Neural cell (in vitro differentiated cells): ENCODE results near the gene ACSL5. TPM values are rescaled to one million over a fixed set of nuclear protein-coding genes. Genes with fewer than 3 reads are reported as not detected.

Experiments
- H2AFZ ChIP-seq: fragments of 200-600, 300-800 bp; sonication (generic), shearing (Covaris generic); 2 replicates; pipeline ENCODE4 v1.6.0; 2014; ENCODE audit warnings: low read depth, mild to moderate bottlenecking, antibody characterized with exemption, low read length, moderate library complexity
- H3F3A ChIP-seq: fragments of 200-600 bp; shearing (Covaris generic); 2 replicates; pipeline ENCODE4 v1.6.1; 2016; ENCODE audit warnings: mild to moderate bottlenecking, moderate library complexity, mixed read lengths, antibody characterized with exemption, low read length; ENCODE audit not compliant: insufficient read depth, poor library complexity, severe bottlenecking
- H3K27ac ChIP-seq: fragments of 200-600, 300-800 bp; sonication (generic), shearing (Covaris generic); 2 replicates; pipeline ENCODE4 v1.5.1; 2014; ENCODE audit warnings: mild to moderate bottlenecking, low read length, moderate library complexity
- H3K27me3 ChIP-seq: fragments of 300-800, 200-600 bp; sonication (generic), shearing (Covaris generic); 2 replicates; pipeline ENCODE4 v1.6.0; 2014; ENCODE audit warnings: mild to moderate bottlenecking, low read depth, low read length, moderate library complexity; ENCODE audit not compliant: insufficient read depth
- H3K36me3 ChIP-seq: fragments of 300-800, 200-600 bp; sonication (generic), shearing (Covaris generic); 2 replicates; pipeline ENCODE4 v1.5.1; 2014; ENCODE audit warnings: mild to moderate bottlenecking, antibody characterized with exemption, low read length, moderate library complexity; ENCODE audit not compliant: insufficient read depth
- H3K4me2 ChIP-seq: fragments of 300-800, 200-600 bp; sonication (generic), shearing (Covaris generic); 2 replicates; pipeline ENCODE4 v1.6.0; 2014; ENCODE audit warnings: mild to moderate bottlenecking, low read length
- H3K4me3 ChIP-seq: fragments of 300-800, 200-600 bp; sonication (generic), shearing (Covaris generic); 2 replicates; pipeline ENCODE4 v1.5.1; 2014; ENCODE audit warnings: mild to moderate bottlenecking, low read length, moderate library complexity
- H3K79me2 ChIP-seq: fragments of 200-600 bp; shearing (Covaris generic); replicated peaks from 2 replicates; pipeline ENCODE4 v1.6.0; 2014; ENCODE audit warnings: mild to moderate bottlenecking, low read length, moderate library complexity; ENCODE audit not compliant: insufficient read depth
- H3K9ac ChIP-seq: fragments of 300-800, 200-600 bp; sonication (generic), shearing (Covaris generic); 2 replicates; pipeline ENCODE4 v1.6.1; 2016; ENCODE audit warnings: mild to moderate bottlenecking, low read length, mixed read lengths
- H3K9me2 ChIP-seq: fragments of 200-600 bp; shearing (Covaris generic); 2 replicates; pipeline ENCODE4 v1.6.1; 2016; ENCODE audit warnings: mild to moderate bottlenecking, low read length, mixed read lengths; ENCODE audit not compliant: insufficient read depth
- H3K9me3 ChIP-seq: fragments of 200-600, 300-800 bp; sonication (generic), shearing (Covaris generic); 2 replicates; pipeline ENCODE4 v1.6.1; 2016; ENCODE audit warnings: mild to moderate bottlenecking, mixed run types, low read length, moderate library complexity, mixed read lengths
- H4K20me1 ChIP-seq: fragments of 200-600 bp; shearing (Covaris generic); 2 replicates; pipeline ENCODE4 v1.6.1; 2016; ENCODE audit warnings: mild to moderate bottlenecking, mixed run types; ENCODE audit not compliant: insufficient read depth
- EP300 ChIP-seq: fragments of 450-650 bp; conservative IDR thresholded peaks from 2 replicates; pipeline ENCODE4 v1.6.1; 2014; ENCODE audit warnings: antibody characterized with exemption, mild to moderate bottlenecking, moderate library complexity; ENCODE audit not compliant: poor library complexity, severe bottlenecking
- EZH2 ChIP-seq: fragments of 200-600, 300-800 bp; shearing (Covaris generic), sonication (generic); IDR thresholded peaks from 2 replicates; pipeline ENCODE4 v1.6.1; 2014; ENCODE audit warnings: antibody characterized with exemption, low read length, borderline replicate concordance, mild to moderate bottlenecking; ENCODE audit not compliant: insufficient read depth, poor library complexity, severe bottlenecking
- MXI1 ChIP-seq: fragments of 450-650 bp; conservative IDR thresholded peaks from 2 replicates; pipeline ENCODE4 v1.6.1; 2014; ENCODE audit warnings: antibody characterized with exemption, mild to moderate bottlenecking; ENCODE audit not compliant: poor library complexity, severe bottlenecking
- POLR2AphosphoS5 ChIP-seq: IDR thresholded peaks from 2 replicates; pipeline ENCODE4 v1.6.1; 2012
- RAD21 ChIP-seq: fragments of 450-650 bp; conservative IDR thresholded peaks from 2 replicates; pipeline ENCODE4 v1.6.1; 2014; ENCODE audit warnings: antibody characterized with exemption, mild to moderate bottlenecking, moderate library complexity
- SMC3 ChIP-seq: fragments of 450-650 bp; conservative IDR thresholded peaks from 2 replicates; pipeline ENCODE4 v1.6.1; 2014; ENCODE audit warnings: antibody characterized with exemption, mild to moderate bottlenecking, moderate library complexity; ENCODE audit not compliant: poor library complexity
- TAF1 ChIP-seq: IDR thresholded peaks from 2 replicates; pipeline ENCODE4 v1.6.1; 2012; ENCODE audit warnings: low read depth
- polyA plus RNA-seq: library from polyadenylated mRNA; depleted of rRNA; stranded (reverse); fragments of >200 nt; gene quantifications from 2 replicates; pipeline ENCODE4 v1.2.3, GENCODE V29; 2014
- TF ChIP-seq, protein P1 (sequence below): IDR thresholded peaks from 2 replicates; pipeline ENCODE4 v1.6.1; 2012; ENCODE audit warnings: borderline replicate concordance
- TF ChIP-seq, protein P2 (sequence below): fragments of 450-650 bp; IDR thresholded peaks from 2 replicates; pipeline ENCODE4 v1.5.1; 2014; ENCODE audit warnings: antibody characterized with exemption, mild to moderate bottlenecking, moderate library complexity; ENCODE audit not compliant: poor library complexity, severe bottlenecking

The ACSL5 gene
- polyA plus RNA-seq, 1 donor from 2014 or later, result not detected

DNA sequence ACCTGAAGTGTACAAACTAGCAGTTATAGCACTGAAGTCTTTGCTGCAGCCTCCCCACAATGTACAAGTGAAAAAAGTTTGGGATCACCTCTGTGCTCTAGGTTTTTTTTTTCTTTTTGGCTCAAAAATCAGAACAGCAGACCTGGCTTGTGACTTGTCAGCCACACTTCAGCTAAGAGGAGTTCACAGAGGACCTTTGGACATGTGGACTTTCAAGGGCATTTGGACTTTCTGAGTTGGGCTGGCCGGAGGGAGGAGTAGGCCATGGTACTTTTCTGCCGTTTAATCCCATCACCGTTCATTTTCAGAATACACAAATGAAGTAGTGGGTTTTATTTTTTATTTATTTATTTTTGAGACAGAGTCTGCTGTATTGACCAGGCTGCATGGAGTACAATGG is 21.9 kb upstream of the ACSL5 start:
- H3K27me3 ChIP-seq, result no peaks in the 10 kb centered on the region
- TF ChIP-seq RAD21 (no peak), POLR2AphosphoS5 (no peak), EP300 (no peak), EZH2 (no peak), TAF1 (no peak), SMC3 (no peak), MXI1 (no peak)
- TF ChIP-seq, protein P1, sequence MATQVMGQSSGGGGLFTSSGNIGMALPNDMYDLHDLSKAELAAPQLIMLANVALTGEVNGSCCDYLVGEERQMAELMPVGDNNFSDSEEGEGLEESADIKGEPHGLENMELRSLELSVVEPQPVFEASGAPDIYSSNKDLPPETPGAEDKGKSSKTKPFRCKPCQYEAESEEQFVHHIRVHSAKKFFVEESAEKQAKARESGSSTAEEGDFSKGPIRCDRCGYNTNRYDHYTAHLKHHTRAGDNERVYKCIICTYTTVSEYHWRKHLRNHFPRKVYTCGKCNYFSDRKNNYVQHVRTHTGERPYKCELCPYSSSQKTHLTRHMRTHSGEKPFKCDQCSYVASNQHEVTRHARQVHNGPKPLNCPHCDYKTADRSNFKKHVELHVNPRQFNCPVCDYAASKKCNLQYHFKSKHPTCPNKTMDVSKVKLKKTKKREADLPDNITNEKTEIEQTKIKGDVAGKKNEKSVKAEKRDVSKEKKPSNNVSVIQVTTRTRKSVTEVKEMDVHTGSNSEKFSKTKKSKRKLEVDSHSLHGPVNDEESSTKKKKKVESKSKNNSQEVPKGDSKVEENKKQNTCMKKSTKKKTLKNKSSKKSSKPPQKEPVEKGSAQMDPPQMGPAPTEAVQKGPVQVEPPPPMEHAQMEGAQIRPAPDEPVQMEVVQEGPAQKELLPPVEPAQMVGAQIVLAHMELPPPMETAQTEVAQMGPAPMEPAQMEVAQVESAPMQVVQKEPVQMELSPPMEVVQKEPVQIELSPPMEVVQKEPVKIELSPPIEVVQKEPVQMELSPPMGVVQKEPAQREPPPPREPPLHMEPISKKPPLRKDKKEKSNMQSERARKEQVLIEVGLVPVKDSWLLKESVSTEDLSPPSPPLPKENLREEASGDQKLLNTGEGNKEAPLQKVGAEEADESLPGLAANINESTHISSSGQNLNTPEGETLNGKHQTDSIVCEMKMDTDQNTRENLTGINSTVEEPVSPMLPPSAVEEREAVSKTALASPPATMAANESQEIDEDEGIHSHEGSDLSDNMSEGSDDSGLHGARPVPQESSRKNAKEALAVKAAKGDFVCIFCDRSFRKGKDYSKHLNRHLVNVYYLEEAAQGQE, result no peak
- TF ChIP-seq, protein P2, sequence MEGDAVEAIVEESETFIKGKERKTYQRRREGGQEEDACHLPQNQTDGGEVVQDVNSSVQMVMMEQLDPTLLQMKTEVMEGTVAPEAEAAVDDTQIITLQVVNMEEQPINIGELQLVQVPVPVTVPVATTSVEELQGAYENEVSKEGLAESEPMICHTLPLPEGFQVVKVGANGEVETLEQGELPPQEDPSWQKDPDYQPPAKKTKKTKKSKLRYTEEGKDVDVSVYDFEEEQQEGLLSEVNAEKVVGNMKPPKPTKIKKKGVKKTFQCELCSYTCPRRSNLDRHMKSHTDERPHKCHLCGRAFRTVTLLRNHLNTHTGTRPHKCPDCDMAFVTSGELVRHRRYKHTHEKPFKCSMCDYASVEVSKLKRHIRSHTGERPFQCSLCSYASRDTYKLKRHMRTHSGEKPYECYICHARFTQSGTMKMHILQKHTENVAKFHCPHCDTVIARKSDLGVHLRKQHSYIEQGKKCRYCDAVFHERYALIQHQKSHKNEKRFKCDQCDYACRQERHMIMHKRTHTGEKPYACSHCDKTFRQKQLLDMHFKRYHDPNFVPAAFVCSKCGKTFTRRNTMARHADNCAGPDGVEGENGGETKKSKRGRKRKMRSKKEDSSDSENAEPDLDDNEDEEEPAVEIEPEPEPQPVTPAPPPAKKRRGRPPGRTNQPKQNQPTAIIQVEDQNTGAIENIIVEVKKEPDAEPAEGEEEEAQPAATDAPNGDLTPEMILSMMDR, result no peak
- no peaks in the 10 kb centered on the region for H4K20me1 ChIP-seq
- H2AFZ ChIP-seq, result no peak overlapping the region
- H3F3A ChIP-seq, result no peaks in the 10 kb centered on the region
- no peaks in the 10 kb centered on the region for H3K36me3 ChIP-seq
- no peak overlapping the region for H3K4me2 ChIP-seq
- no peaks in the 10 kb centered on the region for H3K9me2 ChIP-seq
- H3K9ac ChIP-seq, result no peak overlapping the region
- no peaks in the 10 kb centered on the region for H3K79me2 ChIP-seq
- H3K4me3 ChIP-seq, result no peak overlapping the region
- no peaks in the 10 kb centered on the region for H3K9me3 ChIP-seq
- no peak overlapping the region for H3K27ac ChIP-seq

DNA sequence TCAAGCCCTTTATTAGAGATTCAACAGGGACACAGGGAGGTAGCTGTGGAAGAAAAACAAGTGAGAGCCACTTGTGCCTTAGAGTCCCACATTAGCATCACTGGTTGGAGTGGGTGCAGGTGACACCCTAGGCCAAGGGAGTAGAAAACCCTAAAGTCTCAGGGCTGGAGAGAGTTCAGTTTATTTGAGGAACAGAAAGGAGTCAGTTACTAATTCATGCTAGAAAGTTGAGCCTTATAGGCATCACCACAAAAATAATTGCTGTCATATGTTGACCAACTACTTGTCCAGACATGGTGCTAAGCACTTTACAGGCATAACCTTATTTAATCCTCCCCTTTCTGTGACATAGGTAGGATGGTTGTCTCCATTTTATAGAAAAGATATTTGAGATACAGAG is 20.9 kb upstream of the ACSL5 start:
- no peak overlapping the region for H3K4me2 ChIP-seq
- H3K79me2 ChIP-seq, result no peaks in the 10 kb centered on the region
- no peaks in the 10 kb centered on the region for H4K20me1 ChIP-seq
- no peaks in the 10 kb centered on the region for H3K27me3 ChIP-seq
- TF ChIP-seq EZH2 (no peak), SMC3 (no peak), RAD21 (no peak), POLR2AphosphoS5 (no peak), TAF1 (no peak), EP300 (no peak)
- H3K9me2 ChIP-seq, result no peaks in the 10 kb centered on the region
- no peaks in the 10 kb centered on the region for H3F3A ChIP-seq
- H3K9me3 ChIP-seq, result no peaks in the 10 kb centered on the region
- H2AFZ ChIP-seq, result no peak overlapping the region
- no peaks in the 10 kb centered on the region for H3K36me3 ChIP-seq
- H3K27ac ChIP-seq, result no peak overlapping the region
- no peak overlapping the region for H3K4me3 ChIP-seq
- H3K9ac ChIP-seq, result no peak overlapping the region
